Breast epithelium (tissue), 3 donors: ENCODE measurements around the gene GTPBP3.

Experiments
- CTCF ChIP-seq, 3 donors: fragments of 450-650 bp; IDR thresholded peaks; one replicate each; pipeline ENCODE4 v1.5.1; 2016 to 2017; ENCODE audit warnings: antibody characterized with exemption in 3 of 3, mild to moderate bottlenecking in 3 of 3, moderate library complexity in 3 of 3
- POLR2A ChIP-seq: fragments of 450-650 bp; IDR thresholded peaks from one replicate; pipeline ENCODE4 v1.6.1; 2016; ENCODE audit warnings: antibody characterized with exemption, mild to moderate bottlenecking, moderate library complexity

- TF ChIP-seq CTCF (IDR thresholded peaks at IDR 0.05) (no peak), POLR2A (no peak)
Measured at GRCh38 chr19:17341845-17342244, 4.5 kb downstream of the GTPBP3 start.
